ENCODE results near the gene ACTR8.

ACTR8 gene

DNA sequence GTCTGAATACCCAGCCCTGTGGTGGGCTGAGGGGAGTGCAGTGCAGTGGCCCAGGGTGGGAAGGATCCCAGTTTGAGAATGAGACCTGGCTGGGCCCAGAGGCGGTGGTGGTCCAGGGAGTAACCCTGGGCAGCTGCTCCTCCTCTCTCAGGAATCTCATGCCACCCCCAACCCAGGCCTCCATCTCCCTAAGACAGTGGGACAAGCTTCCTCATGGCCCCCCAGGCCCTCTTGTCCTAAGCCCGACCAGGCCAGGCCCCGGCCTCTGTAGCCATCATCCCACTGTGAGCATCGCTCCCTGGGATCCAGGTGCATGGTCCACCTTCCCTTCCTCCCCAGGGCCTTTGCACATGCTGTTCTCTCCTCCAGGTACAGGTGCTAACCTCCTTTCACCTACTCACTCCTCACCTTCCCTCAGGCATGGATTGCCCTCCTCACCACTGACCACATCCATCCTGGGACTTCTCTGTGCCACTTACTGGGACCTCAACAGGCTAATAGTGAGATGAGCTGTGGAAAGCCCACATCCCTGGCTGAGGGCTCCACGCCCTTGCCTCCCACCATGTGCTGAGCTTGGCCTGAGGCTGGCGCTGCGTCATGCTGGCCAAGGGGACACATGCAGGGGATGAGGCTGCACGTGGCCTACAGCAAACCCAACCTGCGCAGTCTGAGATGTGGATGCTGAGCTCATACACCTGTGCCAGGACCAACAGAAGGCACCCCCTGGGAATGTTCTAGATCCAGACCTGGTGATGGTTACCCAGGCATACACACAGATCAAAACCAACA lies 45.7 kb downstream of the ACTR8 start:
- ATAC-seq (ENCODE audit: low read depth) (no peak), DNase-seq (ENCODE audit: low spot score) (no peak)
- Histone ChIP-seq H3K9me3 (ENCODE audit: severe bottlenecking) (no peaks in the 10 kb centered on the region), H3K27ac (ENCODE audit: poor library complexity, severe bottlenecking) (no peak overlapping the region), H3K4me1 (ENCODE audit: insufficient read depth, poor library complexity, severe bottlenecking) (no peaks in the 10 kb centered on the region), H3K27me3 (ENCODE audit: insufficient read depth, poor library complexity, severe bottlenecking) (no peaks in the 10 kb centered on the region), H3K36me3 (ENCODE audit: low read depth) (no peaks in the 10 kb centered on the region), H3K4me3 (ENCODE audit: severe bottlenecking) (no peak overlapping the region)
- TF ChIP-seq, protein P1, sequence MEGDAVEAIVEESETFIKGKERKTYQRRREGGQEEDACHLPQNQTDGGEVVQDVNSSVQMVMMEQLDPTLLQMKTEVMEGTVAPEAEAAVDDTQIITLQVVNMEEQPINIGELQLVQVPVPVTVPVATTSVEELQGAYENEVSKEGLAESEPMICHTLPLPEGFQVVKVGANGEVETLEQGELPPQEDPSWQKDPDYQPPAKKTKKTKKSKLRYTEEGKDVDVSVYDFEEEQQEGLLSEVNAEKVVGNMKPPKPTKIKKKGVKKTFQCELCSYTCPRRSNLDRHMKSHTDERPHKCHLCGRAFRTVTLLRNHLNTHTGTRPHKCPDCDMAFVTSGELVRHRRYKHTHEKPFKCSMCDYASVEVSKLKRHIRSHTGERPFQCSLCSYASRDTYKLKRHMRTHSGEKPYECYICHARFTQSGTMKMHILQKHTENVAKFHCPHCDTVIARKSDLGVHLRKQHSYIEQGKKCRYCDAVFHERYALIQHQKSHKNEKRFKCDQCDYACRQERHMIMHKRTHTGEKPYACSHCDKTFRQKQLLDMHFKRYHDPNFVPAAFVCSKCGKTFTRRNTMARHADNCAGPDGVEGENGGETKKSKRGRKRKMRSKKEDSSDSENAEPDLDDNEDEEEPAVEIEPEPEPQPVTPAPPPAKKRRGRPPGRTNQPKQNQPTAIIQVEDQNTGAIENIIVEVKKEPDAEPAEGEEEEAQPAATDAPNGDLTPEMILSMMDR (IDR thresholded peaks at IDR 0.05; ENCODE audit: poor library complexity, severe bottlenecking) = no peak

GRCh38 chr3:53835257-53835656 lies 46.7 kb downstream of the ACTR8 start:
- Histone ChIP-seq H3K4me1 (ENCODE audit: insufficient read depth, poor library complexity, severe bottlenecking) (no peaks in the 10 kb centered on the region), H3K9me3 (ENCODE audit: severe bottlenecking) (no peaks in the 10 kb centered on the region), H3K27ac (ENCODE audit: poor library complexity, severe bottlenecking) (no peak overlapping the region), H3K36me3 (ENCODE audit: low read depth) (no peaks in the 10 kb centered on the region), H3K4me3 (ENCODE audit: severe bottlenecking) (no peak overlapping the region), H3K27me3 (ENCODE audit: insufficient read depth, poor library complexity, severe bottlenecking) (no peaks in the 10 kb centered on the region)
- TF ChIP-seq, protein P1 (IDR thresholded peaks at IDR 0.05; ENCODE audit: poor library complexity, severe bottlenecking) = no peak
- ATAC-seq (ENCODE audit: low read depth) (no peak), DNase-seq (ENCODE audit: low spot score) (no peak)

DNA sequence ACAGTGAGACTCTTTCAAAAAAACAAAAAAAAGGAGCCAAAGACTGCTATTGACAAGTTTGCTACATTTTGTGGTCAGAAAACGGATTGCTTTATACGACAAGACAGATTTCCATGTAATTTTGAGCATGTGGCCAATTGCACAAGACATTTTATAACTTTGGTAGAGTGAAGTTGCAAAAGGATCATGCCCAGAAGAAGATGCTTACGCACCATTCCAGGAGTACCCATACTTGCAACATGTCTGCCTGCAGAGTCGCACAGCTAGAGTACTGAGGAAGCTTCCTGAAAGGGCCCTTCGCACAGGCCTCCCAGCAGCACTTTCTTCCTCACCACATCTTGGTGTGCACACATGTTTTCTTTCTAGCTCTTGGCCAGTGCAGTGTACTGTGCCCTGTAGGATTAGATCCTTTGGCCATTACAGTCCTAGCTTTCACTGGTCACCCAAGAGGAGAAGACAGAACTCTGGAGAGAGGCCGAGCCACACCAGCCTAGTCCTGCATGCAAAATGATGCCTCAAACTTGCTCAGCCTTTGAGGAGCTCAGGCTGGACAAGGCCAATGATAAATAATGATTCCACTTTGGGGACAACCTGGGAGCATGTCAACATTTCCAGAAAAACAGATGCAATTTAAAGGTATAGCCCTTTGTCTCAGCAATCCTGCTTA lies 47.4 kb downstream of the ACTR8 start:
- TF ChIP-seq, protein P1 (IDR thresholded peaks at IDR 0.05; ENCODE audit: poor library complexity, severe bottlenecking) = no peak
- Histone ChIP-seq H3K27me3 (ENCODE audit: insufficient read depth, poor library complexity, severe bottlenecking) (no peaks in the 10 kb centered on the region), H3K27ac (ENCODE audit: poor library complexity, severe bottlenecking) (no peak overlapping the region), H3K4me3 (ENCODE audit: severe bottlenecking) (no peak overlapping the region), H3K9me3 (ENCODE audit: severe bottlenecking) (no peaks in the 10 kb centered on the region), H3K4me1 (ENCODE audit: insufficient read depth, poor library complexity, severe bottlenecking) (no peaks in the 10 kb centered on the region), H3K36me3 (ENCODE audit: low read depth) (no peaks in the 10 kb centered on the region)
- DNase-seq (ENCODE audit: low spot score) (no peak), ATAC-seq (ENCODE audit: low read depth) (no peak)

GRCh38 chr3:53833700-53834099 lies 48.3 kb downstream of the ACTR8 start:
- Histone ChIP-seq H3K4me1 (ENCODE audit: insufficient read depth, poor library complexity, severe bottlenecking) (no peaks in the 10 kb centered on the region), H3K27me3 (ENCODE audit: insufficient read depth, poor library complexity, severe bottlenecking) (no peaks in the 10 kb centered on the region), H3K36me3 (ENCODE audit: low read depth) (no peaks in the 10 kb centered on the region), H3K27ac (ENCODE audit: poor library complexity, severe bottlenecking) (no peak overlapping the region), H3K4me3 (ENCODE audit: severe bottlenecking) (no peak overlapping the region), H3K9me3 (ENCODE audit: severe bottlenecking) (no peaks in the 10 kb centered on the region)
- no peak for ATAC-seq (ENCODE audit: low read depth)
- TF ChIP-seq, protein P1 (IDR thresholded peaks at IDR 0.05; ENCODE audit: poor library complexity, severe bottlenecking) = no peak
- DNase-seq (ENCODE audit: low spot score) = no peak
